Renal pelvis (tissue), 4 donors: ENCODE data around the gene HSF4. TPM values are rescaled to one million over a fixed set of nuclear protein-coding genes. Genes with fewer than 3 reads are reported as not detected.

Source experiments
- DNase-seq: peaks from one replicate; pipeline ENCODE4 v3.0.0-alpha.2; 2013
- polyA plus RNA-seq, 3 donors: library from polyadenylated mRNA; unstranded; fragments of 120-200 nt; gene quantifications; one replicate each; pipeline ENCODE4 v1.2.1, GENCODE V29; 2013; ENCODE audit not compliant: insufficient read length in 3 of 3

The HSF4 gene
- polyA plus RNA-seq, 3 donors: 1.2 to 3.1 (median 2.9) TPM

GRCh38 chr16:67199011-67199807 is 34.7 kb downstream of the HSF4 start, which contains the start of gene ELMO3:
Gene ELMO3 (plus strand): TSS chr16:67199131. CDS start chr16:67199327, 196 bp downstream.
- no peak for DNase-seq

GRCh38 chr16:67199808-67200198 is 35.3 kb downstream of the HSF4 start:
- no peak for DNase-seq

- DNase-seq: no peak
Observed at GRCh38 chr16:67200491-67200890, 35.9 kb downstream of the HSF4 start.

- no peak for DNase-seq
Observed at GRCh38 chr16:67201411-67202345, 37.1 kb downstream of the HSF4 start.

GRCh38 chr16:67202426-67202825 is 37.9 kb downstream of the HSF4 start:
- DNase-seq: no peak

- DNase-seq: no peak
Observed at GRCh38 chr16:67202956-67203493, 38.5 kb downstream of the HSF4 start.

- no peak for DNase-seq
Observed at GRCh38 chr16:67204076-67204475, 39.5 kb downstream of the HSF4 start.

GRCh38 chr16:67206129-67206837 is 41.7 kb downstream of the HSF4 start:
- no peak for DNase-seq

- DNase-seq: no peak
Observed at GRCh38 chr16:67206838-67207248, 42.3 kb downstream of the HSF4 start.

GRCh38 chr16:67207249-67208091 is 42.9 kb downstream of the HSF4 start:
- DNase-seq: no peak

GRCh38 chr16:67208154-67208896 is 43.8 kb downstream of the HSF4 start:
- DNase-seq: no peak

- DNase-seq: no peak
Observed at GRCh38 chr16:67209565-67209964, 45.0 kb downstream of the HSF4 start.

- no peak for DNase-seq
Observed at GRCh38 chr16:67210069-67210937, 45.8 kb downstream of the HSF4 start.

- no peak for DNase-seq
Observed at GRCh38 chr16:67211674-67212073, 47.1 kb downstream of the HSF4 start.

GRCh38 chr16:67212766-67213165 is 48.2 kb downstream of the HSF4 start:
- no peak for DNase-seq

- DNase-seq: no peak
Observed at GRCh38 chr16:67213197-67214019, 48.9 kb downstream of the HSF4 start.

GRCh38 chr16:67215706-67216105 is 51.2 kb downstream of the HSF4 start:
- no peak for DNase-seq
